ENCODE results near the gene OR2AG2. TPM values are rescaled to one million over a fixed set of nuclear protein-coding genes. Genes with fewer than 3 reads are reported as not detected.

Gene OR2AG2
- total and polyA plus RNA-seq, 9 of the 15 experiments (the other 6 are each of a cell fraction or from before 2014, with no cell fraction given), result 0.15 to 0.91 (median 0.55) TPM

- TF ChIP-seq STAT6 (CRISPR knock-in tag; IDR thresholded peaks at IDR 0.05) (no peak), ZFP30 (CRISPR knock-in tag; IDR thresholded peaks at IDR 0.05; ENCODE audit: borderline replicate concordance) (no peak), ATF3 (IDR thresholded peaks at IDR 0.05) (no peak), ATF3 (CRISPR knock-in tag; conservative IDR thresholded peaks at IDR 0.05) (no peak), SMARCA5 (IDR thresholded peaks at IDR 0.05) (no peak), NEUROD1 (IDR thresholded peaks at IDR 0.05; ENCODE audit: borderline replicate concordance, low read depth, low read length, partially characterized antibody) (no peak)
Observed at GRCh38 chr11:6734616-6735015, 37.2 kb downstream of the OR2AG2 start (continued).

Measured in K562 (cell line).